DND-41 (cell line): ENCODE data around the gene CD63.
A peak's percentile ranks its signal among the peaks of the same experiment; 100 is the strongest.

Experiments
- CTCF ChIP-seq: IDR thresholded peaks from 2 replicates; pipeline ENCODE4 v1.5.1; 2012; ENCODE audit warnings: borderline replicate concordance, low read length, moderate library complexity, mild to moderate bottlenecking; ENCODE audit not compliant: poor library complexity, severe bottlenecking; ENCODE audit errors: extremely low read depth
- EZH2 ChIP-seq: IDR thresholded peaks from 3 replicates; pipeline ENCODE4 v1.6.1; 2012; ENCODE audit warnings: borderline replicate concordance, low read depth, mild to moderate bottlenecking, moderate library complexity, low read length, inconsistent platforms; ENCODE audit not compliant: severe bottlenecking

- TF ChIP-seq CTCF: peak; percentile 11
- TF ChIP-seq EZH2: no peak
These were observed 7.8 kb downstream of the CD63 start for GRCh38 chr12:55720894-55721444.
